A673 (cell line): ENCODE data around the gene ETV3.

Source experiments
- CTCF ChIP-seq: fragments of 300-800, 200-600 bp; sonication (generic); conservative IDR thresholded peaks from 2 replicates; pipeline ENCODE4 v1.5.1; 2017; ENCODE audit warnings: low read depth, mild to moderate bottlenecking, antibody characterized with exemption, low read length, moderate library complexity, mixed read lengths
- EZH2 ChIP-seq: fragments of 200-600 bp; sonication (generic); IDR thresholded peaks from 2 replicates; pipeline ENCODE4 v1.6.1; 2017; ENCODE audit warnings: borderline replicate concordance, low read depth, mild to moderate bottlenecking, mixed read lengths, antibody characterized with exemption, low read length; ENCODE audit not compliant: poor library complexity, severe bottlenecking

- TF ChIP-seq EZH2 = no peak
- TF ChIP-seq CTCF = no peak
Measured at GRCh38 chr1:157178490-157178889, 40.3 kb upstream of the ETV3 start.
